ENCODE results near the gene CCNB1IP1.

CCNB1IP1 gene

DNA sequence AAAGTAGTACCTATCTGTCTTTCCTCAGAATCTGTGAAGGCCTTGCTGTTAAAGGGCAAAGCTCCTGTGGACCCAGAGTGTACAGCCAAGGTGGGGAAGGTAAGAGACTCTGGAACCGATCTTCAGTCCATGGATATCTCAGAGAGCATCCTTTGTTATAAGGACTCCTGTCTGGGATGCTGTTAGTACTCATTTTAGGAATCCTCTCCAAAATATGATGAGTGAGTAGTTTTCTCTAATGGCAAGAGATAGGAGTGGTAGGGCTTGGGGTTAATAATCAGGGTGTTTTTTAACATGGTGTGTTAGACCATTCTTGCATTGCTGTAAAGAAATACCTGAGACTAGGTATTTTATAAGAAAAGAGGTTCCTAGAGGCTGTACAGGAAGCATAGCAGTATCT, 12.3 kb upstream of the CCNB1IP1 start:
- peak overlapping the region; percentile 80 for H3K4me2 ChIP-seq (ENCODE audit: low read depth, low read length, poor library complexity, severe bottlenecking)
- H3K36me3 ChIP-seq (ENCODE audit: insufficient read depth, low read length) = peaks cover 24% of the 10 kb centered on the region; the same call in 1 of the 2 replicates
- H3K9me2 ChIP-seq (replicated peaks; ENCODE audit: low read depth, low read length) = no peaks in the 10 kb centered on the region
- H3K9ac ChIP-seq (ENCODE audit: low read depth, low read length, poor library complexity, severe bottlenecking) = no peak overlapping the region
- H3K27me3 ChIP-seq (ENCODE audit: insufficient read depth, low read length, poor library complexity, severe bottlenecking) = no peaks in the 10 kb centered on the region
- H3K9me3 ChIP-seq (ENCODE audit: insufficient read depth, low read depth, low read length) = no peaks in the 10 kb centered on the region
- peaks cover 32% of the 10 kb centered on the region for H3K79me2 ChIP-seq (ENCODE audit: insufficient read depth, low read length)
- H3F3A ChIP-seq (ENCODE audit: low read depth) = peaks cover 9% of the 10 kb centered on the region
- no peak overlapping the region for H2AFZ ChIP-seq (ENCODE audit: low read length)
- peak overlapping the region; percentile 79 for H3K4me3 ChIP-seq (ENCODE audit: low read length, poor library complexity, severe bottlenecking)
- TF ChIP-seq, protein P1, sequence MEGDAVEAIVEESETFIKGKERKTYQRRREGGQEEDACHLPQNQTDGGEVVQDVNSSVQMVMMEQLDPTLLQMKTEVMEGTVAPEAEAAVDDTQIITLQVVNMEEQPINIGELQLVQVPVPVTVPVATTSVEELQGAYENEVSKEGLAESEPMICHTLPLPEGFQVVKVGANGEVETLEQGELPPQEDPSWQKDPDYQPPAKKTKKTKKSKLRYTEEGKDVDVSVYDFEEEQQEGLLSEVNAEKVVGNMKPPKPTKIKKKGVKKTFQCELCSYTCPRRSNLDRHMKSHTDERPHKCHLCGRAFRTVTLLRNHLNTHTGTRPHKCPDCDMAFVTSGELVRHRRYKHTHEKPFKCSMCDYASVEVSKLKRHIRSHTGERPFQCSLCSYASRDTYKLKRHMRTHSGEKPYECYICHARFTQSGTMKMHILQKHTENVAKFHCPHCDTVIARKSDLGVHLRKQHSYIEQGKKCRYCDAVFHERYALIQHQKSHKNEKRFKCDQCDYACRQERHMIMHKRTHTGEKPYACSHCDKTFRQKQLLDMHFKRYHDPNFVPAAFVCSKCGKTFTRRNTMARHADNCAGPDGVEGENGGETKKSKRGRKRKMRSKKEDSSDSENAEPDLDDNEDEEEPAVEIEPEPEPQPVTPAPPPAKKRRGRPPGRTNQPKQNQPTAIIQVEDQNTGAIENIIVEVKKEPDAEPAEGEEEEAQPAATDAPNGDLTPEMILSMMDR (conservative IDR thresholded peaks at IDR 0.05; ENCODE audit: low read length) = no peak
- no peak for TF ChIP-seq EZH2phosphoT487 (IDR thresholded peaks at IDR 0.05; ENCODE audit: borderline replicate concordance)
- H4K20me1 ChIP-seq (ENCODE audit: insufficient read depth, low read length, poor library complexity, severe bottlenecking) = no peaks in the 10 kb centered on the region
- H3K4me1 ChIP-seq (ENCODE audit: insufficient read depth, low read length, poor library complexity, severe bottlenecking) = peaks cover 26% of the 10 kb centered on the region

DNA sequence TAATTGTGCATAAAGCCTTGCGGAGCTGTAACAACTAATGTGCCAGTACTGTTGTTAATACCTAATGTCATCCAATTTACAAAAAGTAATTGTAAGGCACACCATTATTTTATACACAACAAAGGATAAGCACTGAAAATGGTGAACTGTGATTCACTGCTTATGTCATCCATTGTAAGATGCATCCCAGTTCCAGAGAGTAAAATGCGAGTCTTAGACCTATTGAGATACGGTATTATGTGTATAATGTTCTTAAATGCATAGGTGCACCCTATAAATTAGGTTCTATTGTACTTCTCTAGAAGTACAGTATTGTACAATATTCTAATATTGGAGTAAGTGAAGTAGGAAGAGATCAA, 10.8 kb upstream of the CCNB1IP1 start:
- H4K20me1 ChIP-seq (ENCODE audit: insufficient read depth, low read length, poor library complexity, severe bottlenecking) = no peaks in the 10 kb centered on the region
- H3K9me2 ChIP-seq (replicated peaks; ENCODE audit: low read depth, low read length) = no peaks in the 10 kb centered on the region
- H3K4me2 ChIP-seq (ENCODE audit: low read depth, low read length, poor library complexity, severe bottlenecking) = peak overlapping the region; percentile 80
- H3K9ac ChIP-seq (ENCODE audit: low read depth, low read length, poor library complexity, severe bottlenecking) = peak overlapping the region; percentile 88
- no peaks in the 10 kb centered on the region for H3K27me3 ChIP-seq (ENCODE audit: insufficient read depth, low read length, poor library complexity, severe bottlenecking)
- peak overlapping the region; percentile 83 for H2AFZ ChIP-seq (ENCODE audit: low read length)
- peak overlapping the region; percentile 79 for H3K4me3 ChIP-seq (ENCODE audit: low read length, poor library complexity, severe bottlenecking)
- H3K79me2 ChIP-seq (ENCODE audit: insufficient read depth, low read length) = peaks cover 32% of the 10 kb centered on the region
- TF ChIP-seq, protein P1 (conservative IDR thresholded peaks at IDR 0.05; ENCODE audit: low read length) = no peak
- no peak for TF ChIP-seq EZH2phosphoT487 (IDR thresholded peaks at IDR 0.05; ENCODE audit: borderline replicate concordance)
- peaks cover 11% of the 10 kb centered on the region; the same call in 1 of the 2 replicates for H3K36me3 ChIP-seq (ENCODE audit: insufficient read depth, low read length)
- H3K4me1 ChIP-seq (ENCODE audit: insufficient read depth, low read length, poor library complexity, severe bottlenecking) = peaks cover 26% of the 10 kb centered on the region
- H3F3A ChIP-seq (ENCODE audit: low read depth) = peaks cover 9% of the 10 kb centered on the region
- H3K9me3 ChIP-seq (ENCODE audit: insufficient read depth, low read depth, low read length) = no peaks in the 10 kb centered on the region

DNA sequence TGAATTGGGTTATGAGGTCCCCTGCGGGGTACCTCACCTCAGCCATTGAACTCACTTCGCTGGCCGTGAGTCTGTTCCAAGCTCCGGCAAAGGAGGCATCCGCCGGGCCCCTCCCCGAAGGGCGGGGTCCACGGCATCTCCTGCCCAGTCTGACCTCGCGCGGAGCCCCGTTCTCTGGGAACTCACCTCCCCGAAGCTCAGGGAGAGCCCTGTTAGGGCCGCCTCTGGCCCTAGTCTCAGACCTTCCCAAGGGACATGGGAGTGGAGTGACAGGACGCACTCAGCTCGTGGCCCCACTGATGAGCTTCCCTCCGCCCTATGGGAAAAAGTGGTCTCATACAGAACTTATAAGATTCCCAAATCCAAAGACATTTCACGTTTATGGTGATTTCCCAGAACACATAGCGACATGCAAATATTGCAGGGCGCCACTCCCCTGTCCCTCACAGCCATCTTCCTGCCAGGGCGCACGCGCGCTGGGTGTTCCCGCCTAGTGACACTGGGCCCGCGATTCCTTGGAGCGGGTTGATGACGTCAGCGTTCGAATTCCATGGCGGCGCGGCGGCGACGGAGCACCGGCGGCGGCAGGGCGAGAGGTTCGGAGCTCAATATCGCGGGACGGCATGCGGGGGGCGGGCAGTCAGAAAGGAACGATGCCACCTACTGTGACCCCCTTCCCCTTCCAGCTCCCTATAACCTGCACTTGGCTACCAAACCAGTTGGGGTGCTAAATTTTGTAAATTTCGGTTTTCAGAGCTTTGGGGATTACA, 10.2 kb upstream of the CCNB1IP1 start, which contains the start of gene PARP2:
TSS of gene PARP2 (plus strand) at position 544 of the 770 bp plus-strand sequence. CDS start at position 551, 7 bp downstream.
- TF ChIP-seq, protein P1 (conservative IDR thresholded peaks at IDR 0.05; ENCODE audit: low read length) = peak; percentile 31; the same call in 1 of the 2 replicates
- TF ChIP-seq EZH2phosphoT487 (IDR thresholded peaks at IDR 0.05; ENCODE audit: borderline replicate concordance) = no peak
- Histone ChIP-seq H3K9me3 (ENCODE audit: insufficient read depth, low read depth, low read length) (no peaks in the 10 kb centered on the region), H3K36me3 (ENCODE audit: insufficient read depth, low read length) (peaks cover 9% of the 10 kb centered on the region; the same call in 1 of the 2 replicates), H3K4me2 (ENCODE audit: low read depth, low read length, poor library complexity, severe bottlenecking) (peak within 1 kb of the TSS; percentile 80), H3K79me2 (ENCODE audit: insufficient read depth, low read length) (peaks cover 32% of the 10 kb centered on the region), H4K20me1 (ENCODE audit: insufficient read depth, low read length, poor library complexity, severe bottlenecking) (no peaks in the 10 kb centered on the region), H3F3A (ENCODE audit: low read depth) (peaks cover 9% of the 10 kb centered on the region), H2AFZ (ENCODE audit: low read length) (peak within 1 kb of the TSS; percentile 97), H3K9me2 (replicated peaks; ENCODE audit: low read depth, low read length) (no peaks in the 10 kb centered on the region), H3K9ac (ENCODE audit: low read depth, low read length, poor library complexity, severe bottlenecking) (peak within 1 kb of the TSS; percentile 88), H3K4me1 (ENCODE audit: insufficient read depth, low read length, poor library complexity, severe bottlenecking) (peaks cover 26% of the 10 kb centered on the region), H3K27me3 (ENCODE audit: insufficient read depth, low read length, poor library complexity, severe bottlenecking) (no peaks in the 10 kb centered on the region), H3K4me3 (ENCODE audit: low read length, poor library complexity, severe bottlenecking) (peak within 1 kb of the TSS; percentile 79)

Data from Loucy (cell line).